Smooth muscle cell (in vitro differentiated cells): ENCODE results near the gene ZNF425. TPM values are rescaled to one million over a fixed set of nuclear protein-coding genes. Genes with fewer than 3 reads are reported as not detected.

Source experiments
- DNase-seq: peaks from one replicate; lab custom pipeline; 2025; ENCODE audit not compliant: unreplicated experiment; lab: John Stamatoyannopoulos, UW
- H2AFZ ChIP-seq: fragments of 200-600 bp; sonication (generic); 2 replicates; pipeline ENCODE4 v1.6.0; 2016; ENCODE audit warnings: antibody characterized with exemption, low read depth, mild to moderate bottlenecking
- H3F3A ChIP-seq: fragments of 200-600 bp; sonication (generic); 2 replicates; pipeline ENCODE4 v1.6.0; 2017; ENCODE audit warnings: antibody characterized with exemption, low read depth
- H3K27ac ChIP-seq: fragments of 200-600 bp; sonication (generic); 2 replicates; pipeline ENCODE4 v1.5.1; 2016; ENCODE audit warnings: low read depth, mild to moderate bottlenecking
- H3K27me3 ChIP-seq: fragments of 200-600 bp; sonication (generic); 2 replicates; pipeline ENCODE4 v1.6.1; 2016; ENCODE audit warnings: low read depth, mild to moderate bottlenecking
- H3K36me3 ChIP-seq: fragments of 200-600 bp; sonication (generic); 2 replicates; pipeline ENCODE4 v1.5.1; 2016; ENCODE audit warnings: low read depth
- H3K4me1 ChIP-seq: fragments of 200-600 bp; sonication (generic); 2 replicates; pipeline ENCODE4 v1.5.1; 2016; ENCODE audit warnings: low read depth
- H3K4me2 ChIP-seq: fragments of 200-600 bp; sonication (generic); 2 replicates; pipeline ENCODE4 v1.6.0; 2016; ENCODE audit warnings: mild to moderate bottlenecking
- H3K4me3 ChIP-seq: fragments of 200-600 bp; sonication (generic); 2 replicates; pipeline ENCODE4 v1.5.1; 2016; ENCODE audit warnings: mild to moderate bottlenecking
- H3K79me2 ChIP-seq: fragments of 200-600 bp; sonication (generic); 2 replicates; pipeline ENCODE4 v1.6.0; 2016; ENCODE audit warnings: low read depth, mild to moderate bottlenecking
- H3K9ac ChIP-seq: fragments of 200-600 bp; sonication (generic); 2 replicates; pipeline ENCODE4 v1.6.0; 2016; ENCODE audit warnings: low read depth
- H3K9me3 ChIP-seq: fragments of 200-600 bp; sonication (generic); replicated peaks from 2 replicates; pipeline ENCODE4 v1.5.1; 2016; ENCODE audit warnings: low read depth
- H4K20me1 ChIP-seq: fragments of 200-600 bp; sonication (generic); 2 replicates; pipeline ENCODE4 v1.6.0; 2016; ENCODE audit warnings: low read depth
- WGBS: methylation state at CpG from one replicate; pipeline ENCODE4 v1.1.7; 2016; ENCODE audit warnings: low lambda C conversion rate; 5-methylcytosine and 5-hydroxymethylcytosine counted together
- polyA plus RNA-seq: library from polyadenylated mRNA; unstranded; fragments of >200 nt; fragmentation: Nextera tagmentation; extraction: Ambion mirVana; gene quantifications from 2 replicates; pipeline ENCODE4 v1.2.1, GENCODE V29; 2016
- small RNA-seq: library from RNA; depleted of rRNA; stranded (forward); fragments of <200 nt; gene quantifications from one replicate; pipeline ENCODE3, GENCODE V24; 2014
- total RNA-seq: library from RNA; depleted of rRNA; stranded (reverse); fragments of >200 nt; gene quantifications from 2 replicates; pipeline ENCODE4 v1.2.3, GENCODE V29; 2014
- TF ChIP-seq, protein P1 (sequence below): fragments of 200-600 bp; sonication (generic); IDR thresholded peaks from 2 replicates; pipeline ENCODE4 v1.5.1; 2017; ENCODE audit warnings: borderline replicate concordance, mild to moderate bottlenecking, antibody characterized with exemption; ENCODE audit not compliant: insufficient read depth, poor library complexity, severe bottlenecking

The ZNF425 gene
- total and polyA plus RNA-seq, 2 experiments from 2014 or later: 4.3 to 4.5 TPM

DNA sequence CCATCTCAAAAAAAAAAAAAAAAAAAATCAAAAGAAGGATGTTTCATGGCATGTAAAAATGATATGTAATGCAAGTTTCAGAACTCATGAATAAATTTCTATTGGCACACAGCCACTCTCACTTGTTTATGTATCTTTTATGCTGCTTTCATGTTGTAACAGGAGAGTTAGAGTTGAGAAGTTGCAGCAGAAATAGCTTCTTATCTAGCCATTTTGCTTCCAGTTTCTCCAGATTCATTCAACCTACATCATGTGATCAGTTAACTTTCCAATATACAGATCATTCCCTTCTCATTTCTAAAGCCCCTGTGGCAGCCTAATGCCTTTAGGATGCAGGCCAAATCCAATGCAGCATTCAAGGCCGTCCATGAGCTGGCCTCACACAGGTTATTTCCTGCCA lies 66.0 kb downstream of the ZNF425 start:
- no peak overlapping the region for H3K27ac ChIP-seq

DNA sequence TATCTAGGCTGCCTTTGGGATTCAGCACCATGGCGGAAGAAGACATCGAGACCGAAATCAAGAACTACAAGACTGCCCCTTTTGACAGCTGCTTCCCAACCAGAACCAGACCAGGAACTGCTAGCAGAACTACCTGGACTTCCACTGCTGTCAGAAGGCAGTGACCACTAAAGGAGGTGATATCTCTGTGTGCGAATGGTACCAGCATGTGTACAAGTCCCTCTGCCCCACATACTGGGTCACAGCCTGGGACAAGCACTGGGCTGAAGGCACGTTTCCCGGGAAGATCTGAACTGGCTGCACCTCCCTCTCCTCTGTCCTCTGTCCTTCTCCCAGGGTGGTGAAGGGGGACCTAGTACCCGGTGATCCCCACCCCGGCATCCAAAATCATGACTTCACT lies 72.2 kb downstream of the ZNF425 start:
- Histone ChIP-seq H3F3A (no peaks in the 10 kb centered on the region), H3K9ac (no peak overlapping the region), H3K4me2 (no peak overlapping the region), H3K79me2 (no peaks in the 10 kb centered on the region), H3K4me1 (no peaks in the 10 kb centered on the region), H4K20me1 (no peaks in the 10 kb centered on the region), H3K27me3 (no peaks in the 10 kb centered on the region), H3K4me3 (no peak overlapping the region), H2AFZ (no peak overlapping the region), H3K9me3 (no peaks in the 10 kb centered on the region), H3K27ac (no peak overlapping the region), H3K36me3 (no peaks in the 10 kb centered on the region)
- TF ChIP-seq, protein P1, sequence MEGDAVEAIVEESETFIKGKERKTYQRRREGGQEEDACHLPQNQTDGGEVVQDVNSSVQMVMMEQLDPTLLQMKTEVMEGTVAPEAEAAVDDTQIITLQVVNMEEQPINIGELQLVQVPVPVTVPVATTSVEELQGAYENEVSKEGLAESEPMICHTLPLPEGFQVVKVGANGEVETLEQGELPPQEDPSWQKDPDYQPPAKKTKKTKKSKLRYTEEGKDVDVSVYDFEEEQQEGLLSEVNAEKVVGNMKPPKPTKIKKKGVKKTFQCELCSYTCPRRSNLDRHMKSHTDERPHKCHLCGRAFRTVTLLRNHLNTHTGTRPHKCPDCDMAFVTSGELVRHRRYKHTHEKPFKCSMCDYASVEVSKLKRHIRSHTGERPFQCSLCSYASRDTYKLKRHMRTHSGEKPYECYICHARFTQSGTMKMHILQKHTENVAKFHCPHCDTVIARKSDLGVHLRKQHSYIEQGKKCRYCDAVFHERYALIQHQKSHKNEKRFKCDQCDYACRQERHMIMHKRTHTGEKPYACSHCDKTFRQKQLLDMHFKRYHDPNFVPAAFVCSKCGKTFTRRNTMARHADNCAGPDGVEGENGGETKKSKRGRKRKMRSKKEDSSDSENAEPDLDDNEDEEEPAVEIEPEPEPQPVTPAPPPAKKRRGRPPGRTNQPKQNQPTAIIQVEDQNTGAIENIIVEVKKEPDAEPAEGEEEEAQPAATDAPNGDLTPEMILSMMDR: no peak
- WGBS: 91% methylated on average over 8 of the region's 8 CpGs
- DNase-seq: no peak

More for the DNA sequence above, 66.0 kb downstream of the ZNF425 start:
- Histone ChIP-seq H3F3A (no peaks in the 10 kb centered on the region), H3K79me2 (no peaks in the 10 kb centered on the region), H2AFZ (no peak overlapping the region), H3K4me1 (no peaks in the 10 kb centered on the region), H4K20me1 (no peaks in the 10 kb centered on the region), H3K36me3 (no peaks in the 10 kb centered on the region), H3K9me3 (no peaks in the 10 kb centered on the region), H3K9ac (no peak overlapping the region), H3K4me2 (no peak overlapping the region), H3K4me3 (no peak overlapping the region), H3K27me3 (no peaks in the 10 kb centered on the region)
- DNase-seq: no peak
- WGBS: 83% methylated on average over 1 of the region's 1 CpG
- TF ChIP-seq, protein P1: no peak

DNA sequence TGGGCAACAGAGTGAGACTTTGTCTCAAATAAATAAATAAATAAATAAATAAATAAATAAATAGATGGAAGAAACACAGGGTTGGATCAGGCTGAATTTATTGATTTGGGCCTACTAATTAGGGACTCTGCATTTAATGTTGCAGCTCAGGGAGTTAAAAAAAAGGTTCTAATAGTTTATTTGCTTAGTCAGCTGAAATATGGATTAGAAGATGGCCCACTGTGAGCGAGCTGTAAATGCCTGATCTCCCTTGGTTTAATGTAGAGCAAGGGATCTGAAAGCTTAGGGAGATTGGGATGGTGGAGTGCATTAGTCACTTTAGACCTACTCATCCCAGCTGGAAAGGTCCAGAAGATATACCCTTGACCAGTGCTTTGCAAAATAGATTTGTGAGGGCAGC lies 72.7 kb downstream of the ZNF425 start:
- Histone ChIP-seq H3K36me3 (no peaks in the 10 kb centered on the region), H3K27ac (no peak overlapping the region), H3F3A (no peaks in the 10 kb centered on the region), H2AFZ (no peak overlapping the region), H3K79me2 (no peaks in the 10 kb centered on the region), H3K9ac (no peak overlapping the region), H4K20me1 (no peaks in the 10 kb centered on the region), H3K9me3 (no peaks in the 10 kb centered on the region), H3K4me3 (no peak overlapping the region), H3K4me1 (no peaks in the 10 kb centered on the region), H3K4me2 (no peak overlapping the region), H3K27me3 (no peaks in the 10 kb centered on the region)
- 72% methylated on average over 1 of the region's 1 CpG for WGBS
- DNase-seq: no peak
- TF ChIP-seq, protein P1: no peak

Small RNA genes lying within 50 kb of the gene (small RNA-seq; reads per million reads assigned to genes)
- gene COX6B1P1: not detected
- 0.18 reads per million for gene RN7SL521P

Other genes starting within 250 kb of the ZNF425 start
- 20.5 and 22.9 TPM in 2 replicates for gene EZH2, start 242.0 kb downstream of the ZNF425 start, total RNA-seq
- 11.5 and 12.0 TPM in 2 replicates for gene EZH2, start 242.0 kb downstream of the ZNF425 start, polyA plus RNA-seq
- gene PDIA4, start 97.8 kb downstream of the ZNF425 start, total RNA-seq: 178 and 229 TPM in 2 replicates
- gene PDIA4, start 97.8 kb downstream of the ZNF425 start, polyA plus RNA-seq: 211 and 316 TPM in 2 replicates
- 2.2 and 2.5 TPM in 2 replicates for gene ZNF786, start 35.6 kb downstream of the ZNF425 start, total RNA-seq
- 2.3 and 3.1 TPM in 2 replicates for gene ZNF786, start 35.6 kb downstream of the ZNF425 start, polyA plus RNA-seq
- 12.4 and 15.1 TPM in 2 replicates for gene ZNF398, start 21.1 kb upstream of the ZNF425 start, total RNA-seq
- gene ZNF398, start 21.1 kb upstream of the ZNF425 start, polyA plus RNA-seq: 8.8 and 9.0 TPM in 2 replicates
- 8.9 and 11.0 TPM in 2 replicates for gene ZNF282, start 69.2 kb upstream of the ZNF425 start, total RNA-seq
- 5.0 and 7.0 TPM in 2 replicates for gene ZNF282, start 69.2 kb upstream of the ZNF425 start, polyA plus RNA-seq
- 3.8 and 7.7 TPM in 2 replicates for gene ZNF212, start 113.3 kb upstream of the ZNF425 start, total RNA-seq
- gene ZNF212, start 113.3 kb upstream of the ZNF425 start, polyA plus RNA-seq: 4.6 and 11.8 TPM in 2 replicates
- 7.2 and 9.8 TPM in 2 replicates for gene ZNF783, start 135.9 kb upstream of the ZNF425 start, total RNA-seq
- gene ZNF783, start 135.9 kb upstream of the ZNF425 start, polyA plus RNA-seq: 8.1 and 9.5 TPM in 2 replicates